HEK293 (cell line): Measurements from ENCODE around the gene PLIN5.
A peak's percentile ranks its signal among the peaks of the same experiment; 100 is the strongest.

Experiments
- CTCF ChIA-PET: fragments of 350-600 bp; formaldehyde crosslinking; extraction: SDS; loops from one replicate; lab custom pipeline; 2021; ENCODE audit warnings: antibody characterized with exemption; lab: Yijun Ruan, JAX
- POLR2A ChIA-PET: fragments of 300-600 bp; formaldehyde crosslinking; extraction: SDS; loops from one replicate; lab custom pipeline; 2020; ENCODE audit warnings: antibody characterized with exemption, inconsistent platforms; lab: Yijun Ruan, JAX
- H3K27ac ChIP-seq: fragments of 200-500 bp; sonication (Bioruptor generic); 2 replicates; pipeline ENCODE4 v1.5.1; 2014; ENCODE audit warnings: low read depth, low read length, control low read depth, inconsistent platforms; ENCODE audit errors: extremely low read depth
- H3K36me3 ChIP-seq, 2 experiments: fragments of 200-500 bp in 1 of 2; sonication (Bioruptor generic) in 1 of 2; 1 replicate in 1 of 2; 2 replicates in 1 of 2; pipeline ENCODE4 v1.5.1; 2014 to 2017; ENCODE audit warnings: inconsistent platforms in 2 of 2, low read length in 2 of 2; ENCODE audit not compliant: control insufficient read depth in 2 of 2, insufficient read depth in 1 of 2
- H3K4me1 ChIP-seq: fragments of 200-500 bp; sonication (Bioruptor generic); 2 replicates; pipeline ENCODE4 v1.5.1; 2014; ENCODE audit warnings: mild to moderate bottlenecking, low read length, inconsistent platforms; ENCODE audit not compliant: control insufficient read depth, insufficient read depth
- H3K4me3 ChIP-seq: 2 replicates; pipeline ENCODE4 v1.5.1; 2011; ENCODE audit warnings: low read depth, mild to moderate bottlenecking, control low read depth, low read length, moderate library complexity
- H3K9me3 ChIP-seq: fragments of 200-500 bp; sonication (Bioruptor generic); 2 replicates; pipeline ENCODE4 v1.5.1; 2014; ENCODE audit warnings: low read depth, low read length, inconsistent platforms; ENCODE audit not compliant: control insufficient read depth, insufficient read depth
- BCL11B ChIP-seq: fragments of 450-650 bp; formaldehyde crosslinking; IDR thresholded peaks from 2 replicates; pipeline ENCODE4 v1.5.1; 2016; ENCODE audit warnings: low read depth, missing biosample characterization, missing genetic modification characterization
- BCL6B ChIP-seq: fragments of 450-650 bp; formaldehyde crosslinking; IDR thresholded peaks from 2 replicates; pipeline ENCODE4 v1.5.1; 2017; ENCODE audit warnings: missing biosample characterization, missing genetic modification characterization
- GFI1B ChIP-seq: fragments of 450-650 bp; formaldehyde crosslinking; IDR thresholded peaks from 2 replicates; pipeline ENCODE4 v1.5.1; 2016; ENCODE audit warnings: missing biosample characterization, missing genetic modification characterization
- KLF16 ChIP-seq: fragments of 450-650 bp; formaldehyde crosslinking; IDR thresholded peaks from 2 replicates; pipeline ENCODE4 v1.5.1; 2017; ENCODE audit warnings: missing biosample characterization, missing genetic modification characterization
- OSR2 ChIP-seq: fragments of 450-650 bp; formaldehyde crosslinking; IDR thresholded peaks from 2 replicates; pipeline ENCODE4 v1.5.1; 2016; ENCODE audit warnings: missing biosample characterization, missing genetic modification characterization
- SP7 ChIP-seq: fragments of 450-650 bp; formaldehyde crosslinking; IDR thresholded peaks from 2 replicates; pipeline ENCODE4 v1.5.1; 2016; ENCODE audit warnings: missing biosample characterization, missing genetic modification characterization
- ZBTB10 ChIP-seq: fragments of 450-650 bp; formaldehyde crosslinking; IDR thresholded peaks from 2 replicates; pipeline ENCODE4 v1.5.1; 2016; ENCODE audit warnings: missing biosample characterization, missing genetic modification characterization
- ZNF10 ChIP-seq: fragments of 450-650 bp; formaldehyde crosslinking; IDR thresholded peaks from 2 replicates; pipeline ENCODE4 v1.5.1; 2017; ENCODE audit warnings: missing biosample characterization, missing genetic modification characterization
- ZNF112 ChIP-seq: fragments of 450-650 bp; formaldehyde crosslinking; IDR thresholded peaks from 2 replicates; pipeline ENCODE4 v1.5.0; 2017; ENCODE audit warnings: missing biosample characterization, missing genetic modification characterization
- ZNF121 ChIP-seq: fragments of 450-650 bp; formaldehyde crosslinking; IDR thresholded peaks from 2 replicates; pipeline ENCODE4 v1.5.1; 2016; ENCODE audit warnings: missing biosample characterization, missing genetic modification characterization
- ZNF19 ChIP-seq: fragments of 450-650 bp; formaldehyde crosslinking; IDR thresholded peaks from 2 replicates; pipeline ENCODE4; 2016; ENCODE audit warnings: missing biosample characterization, missing genetic modification characterization, low read depth
- ZNF23 ChIP-seq: fragments of 450-650 bp; formaldehyde crosslinking; IDR thresholded peaks from 2 replicates; pipeline ENCODE4 v1.5.1; 2016; ENCODE audit warnings: missing biosample characterization, missing genetic modification characterization, borderline replicate concordance
- ZNF280D ChIP-seq: fragments of 450-650 bp; formaldehyde crosslinking; IDR thresholded peaks from 2 replicates; pipeline ENCODE4 v1.5.1; 2016; ENCODE audit warnings: missing biosample characterization, missing genetic modification characterization
- ZNF366 ChIP-seq: fragments of 450-650 bp; formaldehyde crosslinking; conservative IDR thresholded peaks from 2 replicates; pipeline ENCODE4 v1.5.1; 2016; ENCODE audit warnings: missing biosample characterization, missing genetic modification characterization
- ZNF394 ChIP-seq: fragments of 450-650 bp; formaldehyde crosslinking; IDR thresholded peaks from 2 replicates; pipeline ENCODE4 v1.5.1; 2016; ENCODE audit warnings: missing biosample characterization, missing genetic modification characterization, mild to moderate bottlenecking, moderate library complexity, borderline replicate concordance
- ZNF501 ChIP-seq: fragments of 450-650 bp; formaldehyde crosslinking; IDR thresholded peaks from 2 replicates; pipeline ENCODE4 v1.5.1; 2016; ENCODE audit warnings: missing biosample characterization, missing genetic modification characterization
- ZNF596 ChIP-seq: fragments of 450-650 bp; IDR thresholded peaks from 2 replicates; pipeline ENCODE4 v1.5.0; 2018; ENCODE audit warnings: missing biosample characterization, mild to moderate bottlenecking, missing genetic modification characterization, moderate library complexity
- ZNF692 ChIP-seq: fragments of 450-650 bp; formaldehyde crosslinking; IDR thresholded peaks from 2 replicates; pipeline ENCODE4 v1.5.1; 2016; ENCODE audit warnings: missing biosample characterization, missing genetic modification characterization
- ZNF791 ChIP-seq: fragments of 450-650 bp; formaldehyde crosslinking; IDR thresholded peaks from 2 replicates; pipeline ENCODE4 v1.5.1; 2016; ENCODE audit warnings: missing biosample characterization, missing genetic modification characterization
- ZNF792 ChIP-seq: fragments of 450-650 bp; formaldehyde crosslinking; IDR thresholded peaks from 2 replicates; pipeline ENCODE4 v1.5.1; 2016; ENCODE audit warnings: missing biosample characterization, missing genetic modification characterization
- ZXDB ChIP-seq: fragments of 450-650 bp; formaldehyde crosslinking; IDR thresholded peaks from 2 replicates; pipeline ENCODE4 v1.5.1; 2016; ENCODE audit warnings: missing biosample characterization, missing genetic modification characterization

The PLIN5 gene

GRCh38 chr19:4571305-4571917, 36.4 kb upstream of the PLIN5 start (continued):
- TF ChIP-seq BCL6B (tag by site-specific recombination) (no peak), ZNF280D (tag by site-specific recombination) (no peak), OSR2 (tag by site-specific recombination) (no peak)

GRCh38 chr19:4570916-4571304, 35.9 kb upstream of the PLIN5 start:
- peaks cover 4% of the 10 kb centered on the region; the same call in 1 of the 2 replicates for H3K4me1 ChIP-seq
- ChIA-PET CTCF (interaction anchor here (0.6 to 5.2 kb wide), 6 partner anchors 11 to 66 kb away, joined by 3 to 36 read pairs (median 4); partner anchors contain the start of gene SEMA6B), POLR2A (no interaction called here)

GRCh38 chr19:4570402-4570801, 35.4 kb upstream of the PLIN5 start:
- no peaks in the 10 kb centered on the region for H3K9me3 ChIP-seq
- CTCF ChIA-PET = interaction anchor here (0.6 to 5.2 kb wide), 8 partner anchors 11 to 66 kb away, joined by 3 to 36 read pairs (median 4); partner anchors contain the start of gene SEMA6B
- H3K27ac ChIP-seq = no peak overlapping the region
- POLR2A ChIA-PET = no interaction called here
- H3K4me3 ChIP-seq = no peak overlapping the region
- TF ChIP-seq ZNF791 (no peak), ZNF501 (tag by site-specific recombination) (no peak), ZNF792 (tag by site-specific recombination) (0 out of 2 replicates have a peak, but pooled peaks have one; percentile 25), ZNF112 (tag by site-specific recombination) (no peak), KLF16 (tag by site-specific recombination) (no peak)
- TF ChIP-seq, all 188 proteins: peak for 1
- H3K4me1 ChIP-seq = peaks cover 4% of the 10 kb centered on the region; the same call in 1 of the 2 replicates
- no peaks in the 10 kb centered on the region for H3K36me3 ChIP-seq

More at GRCh38 chr19:4570916-4571304, 35.9 kb upstream of the PLIN5 start:
- TF ChIP-seq ZNF23 (tag by site-specific recombination) = no peak
- TF ChIP-seq ZNF121 = peak; percentile 85
- no peaks in the 10 kb centered on the region for H3K9me3 ChIP-seq
- no peak overlapping the region for H3K27ac ChIP-seq
- H3K4me3 ChIP-seq = no peak overlapping the region
- H3K36me3 ChIP-seq = no peaks in the 10 kb centered on the region

GRCh38 chr19:4568886-4569285, 33.9 kb upstream of the PLIN5 start:
- no peak overlapping the region for H3K4me3 ChIP-seq
- CTCF ChIA-PET = interaction anchor here (0.6 to 4.2 kb wide), 9 partner anchors 9 to 236 kb away, joined by 3 to 48 read pairs (median 4); partner anchors contain the start of gene SEMA6B
- no peaks in the 10 kb centered on the region for H3K4me1 ChIP-seq
- H3K9me3 ChIP-seq = no peaks in the 10 kb centered on the region
- POLR2A ChIA-PET = no interaction called here
- no peaks in the 10 kb centered on the region for H3K36me3 ChIP-seq
- no peak overlapping the region for H3K27ac ChIP-seq
- TF ChIP-seq ZNF394 (no peak), ZNF10 (tag by site-specific recombination) (no peak), ZBTB10 (tag by site-specific recombination) (no peak), ZNF23 (tag by site-specific recombination) (no peak), ZNF19 (tag by site-specific recombination) (no peak), SP7 (no peak), ZXDB (tag by site-specific recombination) (no peak), BCL11B (tag by site-specific recombination) (no peak), ZNF366 (tag by site-specific recombination) (no peak), ZNF692 (tag by site-specific recombination) (no peak), ZNF596 (no peak), GFI1B (tag by site-specific recombination) (no peak)
